ENCODE measurements around the gene SMPDL3B. TPM values are rescaled to one million over a fixed set of nuclear protein-coding genes. Genes with fewer than 3 reads are reported as not detected.

SMPDL3B gene
- total and polyA plus RNA-seq, 2 of the 4 experiments (the other 2 are of a cell fraction) = not detected

GRCh38 chr1:27979859-27980201 lies 45.0 kb downstream of the SMPDL3B start:
- Histone ChIP-seq H4K8ac (ENCODE audit: low read depth in 2 of 2, low read length in 2 of 2) (no peak overlapping the region), H3K14ac (replicated peaks; ENCODE audit: low read depth, low read length) (no peak overlapping the region), H2BK5ac (ENCODE audit: low read depth, low read length, poor library complexity, severe bottlenecking) (no peak overlapping the region), H3K18ac (ENCODE audit: low read depth, low read length) (no peak overlapping the region), H4K91ac (ENCODE audit: insufficient read depth, low read depth, low read length) (no peak overlapping the region), H3K23ac (ENCODE audit: low read depth, low read length) (no peak overlapping the region), H3K79me1 (ENCODE audit: low read depth in 1 of 2, low read length in 2 of 2) (no peaks in the 10 kb centered on the region), H3K4ac (ENCODE audit: low read depth, low read length) (no peak overlapping the region), H3K9me3 (ENCODE audit: control insufficient read depth, insufficient read depth, low read length) (no peaks in the 10 kb centered on the region), H3K56ac (ENCODE audit: extremely low read depth, insufficient read depth, low read length) (no peak overlapping the region), H3K27me3 (ENCODE audit: control insufficient read depth, insufficient read depth, low read length) (no peaks in the 10 kb centered on the region), H2AK9ac (replicated peaks; ENCODE audit: low read depth, low read length, poor library complexity) (no peak overlapping the region), H3K4me1 (ENCODE audit: control insufficient read depth, insufficient read depth, low read length) (peaks cover 2% of the 10 kb centered on the region), H3K9me1 (ENCODE audit: insufficient read depth, low read length) (no peaks in the 10 kb centered on the region), H3K36me3 (ENCODE audit: control insufficient read depth, insufficient read depth, low read length) (no peaks in the 10 kb centered on the region), H2AK5ac (ENCODE audit: low read depth, low read length) (no peak overlapping the region), H2AFZ (replicated peaks; ENCODE audit: low read length, poor library complexity) (no peak overlapping the region), H2BK120ac (ENCODE audit: low read depth, low read length) (no peak overlapping the region), H3K4me2 (ENCODE audit: low read depth, low read length) (peak overlapping the region; percentile 47), H2BK20ac (ENCODE audit: low read depth, low read length) (no peak overlapping the region), H3K27ac (ENCODE audit: insufficient read depth, low read length) (no peak overlapping the region), H3K9ac (ENCODE audit: low read depth, low read length) (no peak overlapping the region), H3K4me3 (ENCODE audit: insufficient read depth, low read depth, low read length) (no peak overlapping the region), H4K5ac (ENCODE audit: low read depth, low read length) (no peak overlapping the region), H2BK15ac (ENCODE audit: low read depth, low read length) (no peak overlapping the region), H4K20me1 (ENCODE audit: insufficient read depth, low read length) (no peaks in the 10 kb centered on the region)
- ChIA-PET POLR2A (ENCODE audit: unreplicated experiment) (interaction anchor here (1.0 kb wide), 1 partner anchor 11 kb away, joined by 4 read pairs; no protein-coding TSS in a partner anchor), CTCF (interaction anchor here (1.1 to 1.2 kb wide), 4 partner anchors 10 to 123 kb away, joined by 3 to 6 read pairs (median 4); no protein-coding TSS in a partner anchor)
- dilution Hi-C loops (cut with HindIII; ENCODE audit: low sequenced_read_pairs, unreplicated experiment) = no loop called here
- in situ Hi-C loops (cut with MboI; ENCODE audit: low sequenced_read_pairs) = loop anchor here (5.0 kb wide), 1 partner anchor 118 kb away; no protein-coding TSS in a partner anchor
- ATAC-seq (ENCODE audit: low read depth) (no peak), DNase-seq (no peak)
- intact Hi-C loops (cut with micrococcal nuclease) = loop anchor here (1.0 kb wide), 2 partner anchors 117 to 122 kb away; no protein-coding TSS in a partner anchor
- no TSS peak for BruUV-seq (replicated peaks)
- no peak for TF ChIP-seq MXI1 (IDR thresholded peaks at IDR 0.05; ENCODE audit: borderline replicate concordance, low read depth, low read length)
- TF ChIP-seq CTCF (conservative IDR thresholded peaks at IDR 0.05; ENCODE audit: low read depth, low read length) = no peak
- no peak for TF ChIP-seq POLR2A (IDR thresholded peaks at IDR 0.05; ENCODE audit: low read depth, low read length)
- no peak for TF ChIP-seq USF2 (IDR thresholded peaks at IDR 0.05; ENCODE audit: low read depth, low read length)
- no peak for TF ChIP-seq SMC3 (IDR thresholded peaks at IDR 0.05; ENCODE audit: low read depth, low read length)
- TF ChIP-seq CEBPB (IDR thresholded peaks at IDR 0.05; ENCODE audit: low read depth, low read length) = no peak
- TF ChIP-seq FOS (IDR thresholded peaks at IDR 0.05; ENCODE audit: low read depth, low read length) = no peak
- TF ChIP-seq MAFK (IDR thresholded peaks at IDR 0.05; ENCODE audit: low read depth, low read length) = no peak
- TF ChIP-seq BHLHE40 (IDR thresholded peaks at IDR 0.05; ENCODE audit: low read depth, low read length) = no peak
- no peak for TF ChIP-seq RAD21 (IDR thresholded peaks at IDR 0.05; ENCODE audit: low read length)
- no peak for TF ChIP-seq NFE2L2 (IDR thresholded peaks at IDR 0.05; ENCODE audit: low read depth, low read length)
- TF ChIP-seq ELK1 (IDR thresholded peaks at IDR 0.05; ENCODE audit: borderline replicate concordance, low read depth, low read length) = no peak
- no peak for TF ChIP-seq CHD1 (IDR thresholded peaks at IDR 0.05; ENCODE audit: low read depth, low read length)
- no peak for TF ChIP-seq RFX5 (IDR thresholded peaks at IDR 0.05; ENCODE audit: low read depth, low read length)
- TF ChIP-seq MAZ (IDR thresholded peaks at IDR 0.05; ENCODE audit: borderline replicate concordance, low read depth, low read length) = no peak
- no peak for TF ChIP-seq RCOR1 (IDR thresholded peaks at IDR 0.05; ENCODE audit: insufficient replicate concordance, low read length)
- WGBS, 2 experiments (ENCODE audit: extremely low coverage in 2 of 2, insufficient read length in 1 of 2) = 0% methylated on average over 1 of the region's 2 CpGs; no CpG with 5 or more reads in 1 of the 2 experiments

All from IMR-90 (cell line).